PFSK-1 (cell line): ENCODE measurements around the gene CCT4.

Experiments
- FOXP2 ChIP-seq: optimal IDR thresholded peaks from 2 replicates; pipeline ENCODE3; 2011; ENCODE audit warnings: borderline replicate concordance, control low read depth, inconsistent platforms; ENCODE audit not compliant: insufficient read depth; ENCODE audit errors: extremely low read length, extremely low read depth
- POLR2AphosphoS5 ChIP-seq: IDR thresholded peaks from 2 replicates; pipeline ENCODE4 v1.6.1; 2012; ENCODE audit warnings: low read depth, mild to moderate bottlenecking, control low read depth, low read length, moderate library complexity
- REST ChIP-seq, 2 experiments: IDR thresholded peaks; 2 replicates each; pipeline versions ENCODE4 v1.6.1 to v1.8.0; 2011 to 2012; ENCODE audit warnings: low read depth in 2 of 2, low read length in 2 of 2, control low read depth in 1 of 2, inconsistent platforms in 1 of 2, mild to moderate bottlenecking in 1 of 2, moderate library complexity in 1 of 2; ENCODE audit not compliant: insufficient read depth in 1 of 2
- SIN3A ChIP-seq: IDR thresholded peaks from 2 replicates; pipeline ENCODE4 v1.6.1; 2012; ENCODE audit warnings: mild to moderate bottlenecking, low read length, moderate library complexity, borderline replicate concordance; ENCODE audit not compliant: insufficient read depth
- TAF1 ChIP-seq: IDR thresholded peaks from 2 replicates; pipeline ENCODE4 v1.6.1; 2012; ENCODE audit warnings: low read length, control low read depth, borderline replicate concordance; ENCODE audit not compliant: insufficient read depth

GRCh38 chr2:61878761-61879160 lies 9.7 kb downstream of the CCT4 start:
- TF ChIP-seq FOXP2 (no peak), REST (IDR thresholded peaks at IDR 0.05; ENCODE audit: insufficient read depth in 1 of 2, low read depth in 2 of 2, low read length in 2 of 2) (no peak), TAF1 (no peak), POLR2AphosphoS5 (no peak), SIN3A (no peak)
